AG04450 (cell line): ENCODE data around the gene KCNC4. TPM values are rescaled to one million over a fixed set of nuclear protein-coding genes. Genes with fewer than 3 reads are reported as not detected.

ENCODE experiments used
- CTCF ChIA-PET: fragments of 300-600, 350-600 bp; formaldehyde crosslinking; extraction: SDS; loops from one replicate; lab custom pipeline; 2022; ENCODE audit warnings: antibody characterized with exemption, inconsistent platforms; lab: Charles Lee
- POLR2A ChIA-PET: fragments of 350-600 bp; formaldehyde crosslinking; extraction: SDS; loops from one replicate; lab custom pipeline; 2021; ENCODE audit warnings: antibody characterized with exemption, inconsistent platforms; lab: Yijun Ruan, JAX
- DNase-seq: peaks from one replicate; pipeline ENCODE4 v3.0.0-alpha.2; 2011; ENCODE audit warnings: low read depth, low spot score
- H3K27ac ChIP-seq: one replicate; pipeline ENCODE4 v1.5.1; 2012; ENCODE audit warnings: low read depth, low read length, control low read depth
- H3K27me3 ChIP-seq: one replicate; pipeline ENCODE4 v1.6.0; 2012; ENCODE audit warnings: low read length; ENCODE audit not compliant: control insufficient read depth, insufficient read depth
- H3K4me3 ChIP-seq: 2 replicates; pipeline ENCODE4 v1.5.1; 2011; ENCODE audit warnings: mild to moderate bottlenecking, low read depth, low read length, control low read depth
- H3K9me3 ChIP-seq: 2 replicates; pipeline ENCODE4 v1.5.1; 2012; ENCODE audit warnings: low read length; ENCODE audit not compliant: control insufficient read depth, insufficient read depth
- polyA plus RNA-seq: library from polyadenylated mRNA; depleted of rRNA; stranded (reverse); fragments of >200 nt; gene quantifications from 2 replicates; pipeline ENCODE4 v1.2.3, GENCODE V29; 2011; rRNA removed
- small RNA-seq: library from RNA; depleted of rRNA; stranded (forward); fragments of <200 nt; gene quantifications from one replicate; pipeline ENCODE3, GENCODE V24; 2012; ENCODE audit warnings: low read depth; ENCODE audit not compliant: insufficient read length
- TF ChIP-seq, protein P1 (sequence below): IDR thresholded peaks from 2 replicates; pipeline ENCODE4 v1.5.1; 2011; ENCODE audit warnings: low read depth, low read length, control low read depth, inconsistent platforms

Gene KCNC4
- polyA plus RNA-seq, 1 experiment = 0.36 TPM

DNA sequence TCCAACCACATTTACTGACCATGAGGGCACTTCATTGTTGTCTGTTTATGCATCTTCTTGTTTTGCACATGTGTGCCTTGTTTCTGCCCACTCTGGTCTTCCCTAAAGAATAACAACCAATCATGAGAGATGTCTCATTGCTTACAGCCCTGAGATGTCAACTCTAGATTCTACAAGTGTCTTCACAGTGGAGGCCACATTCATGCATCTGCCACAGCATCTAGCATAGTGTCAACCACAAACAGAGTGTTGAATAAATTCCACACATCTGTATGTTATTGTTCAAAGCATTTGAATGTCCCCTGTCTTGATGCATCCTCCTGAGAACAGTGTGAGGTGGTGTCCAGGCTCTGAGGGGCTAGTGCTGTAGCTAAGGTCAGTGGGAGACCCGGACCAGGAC, 43.1 kb downstream of the KCNC4 start:
- peaks cover 31% of the 10 kb centered on the region for H3K27me3 ChIP-seq
- ChIA-PET POLR2A (no interaction called here), CTCF (no interaction called here)
- no peak for DNase-seq
- H3K4me3 ChIP-seq = no peak overlapping the region
- no peak overlapping the region for H3K27ac ChIP-seq
- H3K9me3 ChIP-seq = no peaks in the 10 kb centered on the region
- TF ChIP-seq, protein P1, sequence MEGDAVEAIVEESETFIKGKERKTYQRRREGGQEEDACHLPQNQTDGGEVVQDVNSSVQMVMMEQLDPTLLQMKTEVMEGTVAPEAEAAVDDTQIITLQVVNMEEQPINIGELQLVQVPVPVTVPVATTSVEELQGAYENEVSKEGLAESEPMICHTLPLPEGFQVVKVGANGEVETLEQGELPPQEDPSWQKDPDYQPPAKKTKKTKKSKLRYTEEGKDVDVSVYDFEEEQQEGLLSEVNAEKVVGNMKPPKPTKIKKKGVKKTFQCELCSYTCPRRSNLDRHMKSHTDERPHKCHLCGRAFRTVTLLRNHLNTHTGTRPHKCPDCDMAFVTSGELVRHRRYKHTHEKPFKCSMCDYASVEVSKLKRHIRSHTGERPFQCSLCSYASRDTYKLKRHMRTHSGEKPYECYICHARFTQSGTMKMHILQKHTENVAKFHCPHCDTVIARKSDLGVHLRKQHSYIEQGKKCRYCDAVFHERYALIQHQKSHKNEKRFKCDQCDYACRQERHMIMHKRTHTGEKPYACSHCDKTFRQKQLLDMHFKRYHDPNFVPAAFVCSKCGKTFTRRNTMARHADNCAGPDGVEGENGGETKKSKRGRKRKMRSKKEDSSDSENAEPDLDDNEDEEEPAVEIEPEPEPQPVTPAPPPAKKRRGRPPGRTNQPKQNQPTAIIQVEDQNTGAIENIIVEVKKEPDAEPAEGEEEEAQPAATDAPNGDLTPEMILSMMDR = no peak

DNA sequence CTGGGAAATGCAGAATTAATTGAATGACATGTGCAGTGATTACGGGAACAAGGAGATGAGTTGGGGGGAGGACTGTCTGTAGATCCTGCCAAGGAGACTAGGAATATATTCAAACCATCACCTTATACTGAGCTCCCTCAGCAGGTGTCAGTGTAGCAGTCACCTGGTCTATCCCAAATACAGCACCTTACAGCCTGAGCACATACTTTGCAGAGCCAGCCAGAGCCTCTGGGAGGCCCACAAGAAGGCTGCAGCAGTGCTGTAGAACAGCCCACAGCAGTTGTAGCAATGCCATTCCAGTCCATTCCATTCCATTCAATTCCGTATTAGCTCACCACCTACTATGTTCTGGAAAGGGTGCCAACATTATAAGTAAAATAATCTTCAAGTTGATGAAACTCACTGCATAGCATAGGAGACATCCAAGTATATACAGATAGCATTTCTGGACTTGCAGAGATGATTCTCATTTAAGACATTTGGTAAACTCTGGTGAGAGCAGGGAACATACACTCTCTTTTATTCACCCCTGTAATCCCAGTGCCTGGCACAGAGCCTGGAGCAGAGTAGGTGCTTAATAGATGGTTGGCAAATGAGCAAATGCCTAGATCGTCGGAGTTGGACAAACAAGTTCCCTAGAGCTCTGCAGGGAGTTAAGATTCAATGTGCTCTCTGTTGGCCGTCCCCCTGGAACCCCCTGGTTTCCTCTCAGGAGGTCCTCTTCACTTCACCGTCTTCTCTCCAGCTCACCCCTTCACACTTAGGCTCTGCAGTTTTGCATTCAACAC, 44.7 kb downstream of the KCNC4 start:
- Histone ChIP-seq H3K27ac (no peak overlapping the region), H3K4me3 (no peak overlapping the region), H3K9me3 (no peaks in the 10 kb centered on the region), H3K27me3 (peaks cover 27% of the 10 kb centered on the region)
- no peak for DNase-seq
- ChIA-PET CTCF (no interaction called here), POLR2A (no interaction called here)
- TF ChIP-seq, protein P1 = no peak

DNA sequence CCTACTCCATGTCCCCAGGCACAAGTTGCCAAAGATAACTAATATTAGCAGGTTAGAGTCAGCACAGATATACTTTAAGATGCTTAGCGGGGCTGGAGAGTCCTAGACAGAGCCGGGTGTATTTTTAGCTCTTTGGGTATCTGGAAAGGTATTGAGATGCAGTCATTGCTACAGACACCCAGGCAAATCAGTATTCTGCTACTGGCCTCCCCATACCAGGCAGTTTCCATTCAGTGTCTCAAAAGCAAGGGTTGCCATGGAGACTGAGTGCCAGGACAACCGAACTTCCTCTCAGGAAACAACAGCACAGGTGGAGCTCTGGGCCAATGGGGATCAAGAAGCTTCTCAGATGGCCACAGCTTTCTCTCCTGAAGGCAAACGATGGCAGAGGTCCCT, 45.3 kb downstream of the KCNC4 start:
- TF ChIP-seq, protein P1 = no peak
- Histone ChIP-seq H3K9me3 (no peaks in the 10 kb centered on the region), H3K4me3 (no peak overlapping the region), H3K27me3 (peaks cover 27% of the 10 kb centered on the region), H3K27ac (no peak overlapping the region)
- POLR2A ChIA-PET = no interaction called here
- DNase-seq = no peak
- CTCF ChIA-PET = interaction anchor here (1.2 kb wide), 1 partner anchor 57 kb away, joined by 4 read pairs; no protein-coding TSS in a partner anchor

DNA sequence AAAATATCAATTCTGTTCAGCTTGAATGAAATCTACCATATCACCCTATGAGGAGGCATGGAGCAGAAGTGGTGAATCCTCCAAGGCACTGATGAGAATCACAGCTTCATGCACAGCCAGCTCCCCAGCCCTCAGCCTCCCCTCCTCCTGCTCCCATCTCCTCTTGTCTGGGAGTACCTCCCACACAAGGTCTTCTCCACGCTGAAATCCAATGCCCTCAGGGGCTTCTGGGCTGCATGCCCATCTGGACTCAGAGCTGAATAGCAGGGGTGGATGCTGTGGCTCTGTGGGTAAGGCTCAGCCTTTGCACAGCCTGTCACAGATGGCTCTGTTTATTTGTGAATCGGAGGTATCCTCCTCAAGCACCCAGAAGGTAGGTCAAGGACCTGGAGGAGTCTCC, 48.6 kb downstream of the KCNC4 start:
- no peak for DNase-seq
- Histone ChIP-seq H3K9me3 (no peaks in the 10 kb centered on the region), H3K27ac (no peak overlapping the region), H3K4me3 (no peak overlapping the region), H3K27me3 (peaks cover 28% of the 10 kb centered on the region)
- POLR2A ChIA-PET = no interaction called here
- CTCF ChIA-PET = no interaction called here
- TF ChIP-seq, protein P1 = no peak

DNA sequence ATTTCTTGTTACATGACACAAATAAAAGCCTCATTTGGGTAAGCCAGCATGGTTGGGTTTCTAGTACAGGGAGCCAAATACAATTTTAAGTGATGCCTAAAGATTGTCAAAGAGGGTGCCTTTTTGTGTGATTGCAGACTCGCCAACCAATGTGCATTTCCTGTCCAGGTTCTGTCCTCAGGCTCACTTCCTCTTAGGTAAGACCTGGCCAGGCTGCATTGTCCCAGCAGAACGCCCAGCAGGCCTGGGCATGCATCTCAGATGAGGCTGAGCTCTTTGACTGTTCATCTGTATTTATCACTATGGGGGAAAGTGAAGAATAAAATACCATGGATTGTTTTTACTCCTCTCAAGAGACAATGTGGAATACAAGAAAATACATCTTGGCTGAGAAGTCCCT, 49.7 kb downstream of the KCNC4 start:
- H3K27ac ChIP-seq = no peak overlapping the region
- TF ChIP-seq, protein P1 = no peak
- no peak for DNase-seq
- CTCF ChIA-PET = no interaction called here
- H3K4me3 ChIP-seq = no peak overlapping the region
- peaks cover 23% of the 10 kb centered on the region for H3K27me3 ChIP-seq
- no peaks in the 10 kb centered on the region for H3K9me3 ChIP-seq
- POLR2A ChIA-PET = no interaction called here

Small RNA genes lying within 50 kb of the gene (small RNA-seq; reads per million reads assigned to genes)
- gene AL137790.1 = not detected

Other genes starting within 250 kb of the KCNC4 start
- 120 and 133 TPM in 2 replicates for gene AHCYL1, start 225.5 kb upstream of the KCNC4 start, polyA plus RNA-seq
- gene STRIP1, start 175.7 kb upstream of the KCNC4 start, polyA plus RNA-seq = 31.3 and 36.2 TPM in 2 replicates
- gene ALX3, start 139.6 kb upstream of the KCNC4 start, polyA plus RNA-seq = not detected in 2 replicates
- not detected in 2 replicates for gene UBL4B, start 97.9 kb upstream of the KCNC4 start, polyA plus RNA-seq
- 0.02 and 0.05 TPM in 2 replicates for gene SLC6A17, start 59.8 kb upstream of the KCNC4 start, polyA plus RNA-seq
- 8.9 and 9.6 TPM in 2 replicates for gene RBM15, start 129.1 kb downstream of the KCNC4 start, polyA plus RNA-seq
- gene SLC16A4, start 180.7 kb downstream of the KCNC4 start, polyA plus RNA-seq = 77.2 and 98.8 TPM in 2 replicates
- 288 and 300 TPM in 2 replicates for gene LAMTOR5, start 197.4 kb downstream of the KCNC4 start, polyA plus RNA-seq
- gene PROK1, start 240.8 kb downstream of the KCNC4 start, polyA plus RNA-seq = not detected in 2 replicates